HG02610 (cell line): ENCODE results near the gene TPBG.

Experiments used
- ATAC-seq: cut with Tn5 transposase; IDR thresholded peaks from one replicate; pipeline ENCODE4 v1.9.1; 2021; ENCODE audit warnings: mild to moderate bottlenecking, moderate library complexity; ENCODE audit not compliant: unreplicated experiment

The TPBG gene

GRCh38 chr6:82363428-82364086, at the start of gene TPBG:
TPBG (plus strand) TSS chr6:82363817; CDS start chr6:82364962, 1,145 bp downstream.
- ATAC-seq = peak; percentile 59

GRCh38 chr6:82322386-82322785, 41.2 kb upstream of the TPBG start:
- no peak for ATAC-seq

GRCh38 chr6:82329766-82330165, 33.9 kb upstream of the TPBG start:
- no peak for ATAC-seq

- no peak for ATAC-seq
These were observed 33.3 kb upstream of the TPBG start for GRCh38 chr6:82330171-82330804.

- ATAC-seq = no peak
These were observed 32.4 kb upstream of the TPBG start for GRCh38 chr6:82331031-82331773.

- ATAC-seq = no peak
These were observed 29.8 kb upstream of the TPBG start for GRCh38 chr6:82333781-82334180.

- ATAC-seq = no peak
These were observed 25.8 kb upstream of the TPBG start for GRCh38 chr6:82337688-82338257.

GRCh38 chr6:82348130-82348529, 15.5 kb upstream of the TPBG start:
- no peak for ATAC-seq

- ATAC-seq = no peak
These were observed 9.8 kb upstream of the TPBG start for GRCh38 chr6:82353848-82354247.

- ATAC-seq = no peak
These were observed 3.1 kb upstream of the TPBG start for GRCh38 chr6:82360552-82360951.

GRCh38 chr6:82361631-82362030, 2.0 kb upstream of the TPBG start:
- ATAC-seq = no peak

GRCh38 chr6:82362144-82362543, 1.5 kb upstream of the TPBG start:
- ATAC-seq = no peak

GRCh38 chr6:82362878-82363427, 664 bp upstream of the TPBG start:
- ATAC-seq = no peak

GRCh38 chr6:82364087-82365015, 734 bp downstream of the TPBG start:
- ATAC-seq = peak; percentile 31

GRCh38 chr6:82365016-82365795, 1.6 kb downstream of the TPBG start:
- ATAC-seq = no peak

GRCh38 chr6:82367704-82368103, 4.1 kb downstream of the TPBG start:
- no peak for ATAC-seq

- no peak for ATAC-seq
These were observed 7.2 kb downstream of the TPBG start for GRCh38 chr6:82370788-82371187.

- no peak for ATAC-seq
These were observed 8.4 kb downstream of the TPBG start for GRCh38 chr6:82371799-82372546.

GRCh38 chr6:82372656-82373055, 9.0 kb downstream of the TPBG start:
- no peak for ATAC-seq
